ENCODE measurements around the gene PLEK2. TPM values are rescaled to one million over a fixed set of nuclear protein-coding genes. Genes with fewer than 3 reads are reported as not detected.
"Not testable (repeated sequence)": the region's sequence is repeated elsewhere in the genome, so short reads cannot be mapped to it uniquely, and the experiment has no call there.

The PLEK2 gene
- total and polyA plus RNA-seq, 2 donors (not counting 3 experiments of a cell fraction or from before 2014, with no cell fraction given): 1.4 to 3.8 TPM

GRCh38 chr14:67343601-67344230 lies 68.2 kb downstream of the PLEK2 start:
- Histone ChIP-seq H3K4me2 (ENCODE audit: insufficient read depth, low read length) (no peak overlapping the region), H3K27me3 (ENCODE audit: control insufficient read depth in 2 of 2, insufficient read depth in 2 of 2, low read length in 2 of 2) (no peaks in the 10 kb centered on the region), H4K20me1 (replicated peaks; ENCODE audit: control insufficient read depth, extremely low read depth, insufficient read depth, low read length) (no peaks in the 10 kb centered on the region), H3K27ac (ENCODE audit: insufficient read depth, low read depth, low read length) (no peak overlapping the region), H3K79me2 (ENCODE audit: control insufficient read depth, insufficient read depth, low read length) (no peaks in the 10 kb centered on the region), H3K4me3 (replicated peaks in 1 of 3; ENCODE audit: insufficient read depth in 1 of 3, low read depth in 1 of 3, low read length in 3 of 3) (no peak overlapping the region), H3K4me1 (ENCODE audit: control insufficient read depth, extremely low read depth, insufficient read depth, low read length) (peaks cover 3% of the 10 kb centered on the region), H3K36me3 (ENCODE audit: control insufficient read depth in 2 of 2, extremely low read depth in 1 of 2, insufficient read depth in 2 of 2, low read length in 2 of 2) (peaks cover 5 to 7% of the 10 kb centered on the region in 2 experiments), H3K9me1 (replicated peaks; ENCODE audit: control insufficient read depth, extremely low read depth, insufficient read depth, low read length) (no peaks in the 10 kb centered on the region), H2AFZ (ENCODE audit: low read depth, low read length) (no peak overlapping the region), H3K9ac (replicated peaks; ENCODE audit: extremely low read depth, insufficient read depth, low read length) (no peak overlapping the region), H3K9me3 (replicated peaks; ENCODE audit: control insufficient read depth, insufficient read depth, low read length) (no peaks in the 10 kb centered on the region)
- ChIA-PET POLR2A (interaction anchor here (0.7 kb wide), 1 partner anchor 92 kb away, joined by 3 read pairs; no protein-coding TSS in a partner anchor), CTCF (interaction anchor here (1.0 to 1.3 kb wide), 2 partner anchors 16 to 177 kb away, joined by 3 to 6 read pairs; partner anchors contain the start of genes ATP6V1D and EIF2S1)
- peak; percentile 55 for FAIRE-seq
- no TSS peak for BruUV-seq (replicated peaks)
- intact Hi-C loops (cut with micrococcal nuclease) (loop anchor here (5.0 kb wide), 1 partner anchor 101 kb away; the partner anchor contains the start of gene PALS1), dilution Hi-C loops (cut with MboI; ENCODE audit: extremely low pct_ligation_motif_present, low sequenced_read_pairs) (no loop called here)
- no peak for TF ChIP-seq MAX (IDR thresholded peaks at IDR 0.05; ENCODE audit: insufficient read depth, insufficient read length)
- TF ChIP-seq POLR2AphosphoS5 (IDR thresholded peaks at IDR 0.05; ENCODE audit: insufficient read depth, low read depth, low read length): no peak
- no peak for TF ChIP-seq JUN (IDR thresholded peaks at IDR 0.05; ENCODE audit: borderline replicate concordance, insufficient read depth, insufficient read length, low read depth)
- TF ChIP-seq MYC (IDR thresholded peaks at IDR 0.05; ENCODE audit: low read depth, low read length): no peak
- TF ChIP-seq EZH2 (IDR thresholded peaks at IDR 0.05; ENCODE audit: borderline replicate concordance, low read depth, low read length, severe bottlenecking): no peak
- TF ChIP-seq POLR2A (IDR thresholded peaks at IDR 0.05; ENCODE audit: low read depth, low read length): no peak
- TF ChIP-seq FOS (IDR thresholded peaks at IDR 0.05; ENCODE audit: borderline replicate concordance, insufficient read depth, low read length): peak; percentile 44
- no peak for TF ChIP-seq GATA2 (IDR thresholded peaks at IDR 0.05; ENCODE audit: insufficient read depth, insufficient read length, low read depth, low read length)
- peak; percentile 35 for DNase-seq (ENCODE audit: low read depth, low spot score)

- POLR2A ChIA-PET; H3K27me3 ChIP-seq (ENCODE audit: control insufficient read depth in 2 of 2, insufficient read depth in 2 of 2, low read length in 2 of 2); H3K27ac ChIP-seq (ENCODE audit: insufficient read depth, low read depth, low read length); H3K9ac ChIP-seq (replicated peaks; ENCODE audit: extremely low read depth, insufficient read depth, low read length); DNase-seq (ENCODE audit: low read depth, low spot score); BruUV-seq (replicated peaks); H3K4me1 ChIP-seq (ENCODE audit: control insufficient read depth, extremely low read depth, insufficient read depth, low read length); H4K20me1 ChIP-seq (replicated peaks; ENCODE audit: control insufficient read depth, extremely low read depth, insufficient read depth, low read length); H2AFZ ChIP-seq (ENCODE audit: low read depth, low read length); H3K4me3 ChIP-seq (replicated peaks in 1 of 3; ENCODE audit: insufficient read depth in 1 of 3, low read depth in 1 of 3, low read length in 3 of 3); H3K9me1 ChIP-seq (replicated peaks; ENCODE audit: control insufficient read depth, extremely low read depth, insufficient read depth, low read length); CTCF ChIA-PET; H3K9me3 ChIP-seq (replicated peaks; ENCODE audit: control insufficient read depth, insufficient read depth, low read length); H3K79me2 ChIP-seq (ENCODE audit: control insufficient read depth, insufficient read depth, low read length); H3K4me2 ChIP-seq (ENCODE audit: insufficient read depth, low read length); dilution Hi-C loops (cut with MboI; ENCODE audit: extremely low pct_ligation_motif_present, low sequenced_read_pairs); FAIRE-seq: not testable (repeated sequence)
- intact Hi-C loops (cut with micrococcal nuclease): loop anchor here (5.0 kb wide), 1 partner anchor 99 kb away; the partner anchor contains the start of gene PALS1
- H3K36me3 ChIP-seq (ENCODE audit: control insufficient read depth in 2 of 2, extremely low read depth in 1 of 2, insufficient read depth in 2 of 2, low read length in 2 of 2): peaks cover 7 to 15% of the 10 kb centered on the region in 2 experiments
Measured at GRCh38 chr14:67341231-67341630, 70.7 kb downstream of the PLEK2 start.

Small RNA genes within 50 kb of the gene (microRNA-seq; reads per million reads assigned to microRNA genes)
- not detected for gene MIR5694 (ENCODE audit: borderline number of aligned reads, borderline replicate concordance)

Small RNA genes within 50 kb of the gene (small RNA-seq; reads per million reads assigned to genes)
- gene MIR5694 (ENCODE audit: insufficient read depth, insufficient read length, low read depth, low replicate concordance) (not detected), gene RF00019 (ENCODE audit: insufficient read depth, insufficient read length, low read depth, low replicate concordance) (not detected)

Other genes with a start within 250 kb of the PLEK2 start
- not detected in 2 replicates for gene GARIN2, start 222.7 kb downstream of the PLEK2 start, total RNA-seq
- gene GARIN2, start 222.7 kb downstream of the PLEK2 start, polyA plus RNA-seq: 0.06 TPM in 1 of 2 replicates, not detected in the other
- gene PALS1, start 170.7 kb downstream of the PLEK2 start, total RNA-seq: 22.0 TPM in 2 replicates
- 3.7 and 5.2 TPM in 2 replicates for gene PALS1, start 170.7 kb downstream of the PLEK2 start, polyA plus RNA-seq
- 60.7 and 63.1 TPM in 2 replicates for gene ATP6V1D, start 52.4 kb downstream of the PLEK2 start, total RNA-seq
- 27.8 and 28.6 TPM in 2 replicates for gene ATP6V1D, start 52.4 kb downstream of the PLEK2 start, polyA plus RNA-seq
- 130 and 135 TPM in 2 replicates for gene EIF2S1, start 51.8 kb downstream of the PLEK2 start, total RNA-seq
- gene EIF2S1, start 51.8 kb downstream of the PLEK2 start, polyA plus RNA-seq: 20.2 and 36.8 TPM in 2 replicates
- 0.28 TPM in 1 of 2 replicates, not detected in the other for gene TMEM229B, start 76.6 kb upstream of the PLEK2 start, total RNA-seq
- gene TMEM229B, start 76.6 kb upstream of the PLEK2 start, polyA plus RNA-seq: 0.02 and 0.03 TPM in 2 replicates
- gene PLEKHH1, start 121.1 kb upstream of the PLEK2 start, total RNA-seq: 0.35 and 0.71 TPM in 2 replicates
- 0.17 and 0.18 TPM in 2 replicates for gene PLEKHH1, start 121.1 kb upstream of the PLEK2 start, polyA plus RNA-seq
- 9.9 and 12.3 TPM in 2 replicates for gene PIGH, start 188.1 kb upstream of the PLEK2 start, total RNA-seq
- gene PIGH, start 188.1 kb upstream of the PLEK2 start, polyA plus RNA-seq: 18.0 and 20.2 TPM in 2 replicates
- gene ARG2, start 207.8 kb upstream of the PLEK2 start, total RNA-seq: 19.8 and 22.5 TPM in 2 replicates
- 16.6 and 21.6 TPM in 2 replicates for gene ARG2, start 207.8 kb upstream of the PLEK2 start, polyA plus RNA-seq